Choroid plexus epithelial cell (primary cell): Measurements from ENCODE around the gene GNAQ.
A peak's percentile ranks its signal among the peaks of the same experiment; 100 is the strongest.
"Not testable (repeated sequence)": the region's sequence is repeated elsewhere in the genome, so short reads cannot be mapped to it uniquely, and the experiment has no call there.

Experiments
- DNase-seq: peaks from one replicate; pipeline ENCODE4 v3.0.0-alpha.2; 2010; ENCODE audit warnings: low read depth
- H3K4me3 ChIP-seq: 2 replicates; pipeline ENCODE4 v1.5.1; 2011; ENCODE audit warnings: low read depth, mild to moderate bottlenecking, control low read depth, low read length, moderate library complexity
- TF ChIP-seq, protein P1 (sequence below): conservative IDR thresholded peaks from 2 replicates; pipeline ENCODE4 v1.5.1; 2011; ENCODE audit warnings: low read depth, mild to moderate bottlenecking, control low read depth, inconsistent platforms, low read length, moderate library complexity

GNAQ gene

DNA sequence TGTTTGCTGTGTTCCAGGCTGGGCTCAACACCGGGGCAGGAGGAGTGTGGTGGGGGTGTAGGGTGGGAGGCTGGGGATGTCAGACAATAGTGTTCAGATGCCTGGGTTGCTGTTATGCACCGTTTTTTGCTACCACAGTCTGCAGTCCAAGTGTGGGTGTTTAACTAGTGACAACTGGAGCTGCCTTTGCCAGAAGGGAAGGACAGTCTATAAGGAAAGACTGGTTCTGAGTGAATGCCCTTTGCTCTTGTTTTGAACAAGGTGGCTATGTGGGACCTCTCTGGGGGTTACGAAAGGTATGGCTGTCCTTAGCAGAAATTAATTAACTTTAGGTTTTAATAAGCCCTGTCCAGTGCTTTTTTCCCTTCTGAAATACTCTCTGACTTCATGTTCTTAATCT, 265.0 kb downstream of the GNAQ start:
- TF ChIP-seq, protein P1, sequence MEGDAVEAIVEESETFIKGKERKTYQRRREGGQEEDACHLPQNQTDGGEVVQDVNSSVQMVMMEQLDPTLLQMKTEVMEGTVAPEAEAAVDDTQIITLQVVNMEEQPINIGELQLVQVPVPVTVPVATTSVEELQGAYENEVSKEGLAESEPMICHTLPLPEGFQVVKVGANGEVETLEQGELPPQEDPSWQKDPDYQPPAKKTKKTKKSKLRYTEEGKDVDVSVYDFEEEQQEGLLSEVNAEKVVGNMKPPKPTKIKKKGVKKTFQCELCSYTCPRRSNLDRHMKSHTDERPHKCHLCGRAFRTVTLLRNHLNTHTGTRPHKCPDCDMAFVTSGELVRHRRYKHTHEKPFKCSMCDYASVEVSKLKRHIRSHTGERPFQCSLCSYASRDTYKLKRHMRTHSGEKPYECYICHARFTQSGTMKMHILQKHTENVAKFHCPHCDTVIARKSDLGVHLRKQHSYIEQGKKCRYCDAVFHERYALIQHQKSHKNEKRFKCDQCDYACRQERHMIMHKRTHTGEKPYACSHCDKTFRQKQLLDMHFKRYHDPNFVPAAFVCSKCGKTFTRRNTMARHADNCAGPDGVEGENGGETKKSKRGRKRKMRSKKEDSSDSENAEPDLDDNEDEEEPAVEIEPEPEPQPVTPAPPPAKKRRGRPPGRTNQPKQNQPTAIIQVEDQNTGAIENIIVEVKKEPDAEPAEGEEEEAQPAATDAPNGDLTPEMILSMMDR, result no peak
- H3K4me3 ChIP-seq, result no peak overlapping the region
- DNase-seq, result no peak

DNA sequence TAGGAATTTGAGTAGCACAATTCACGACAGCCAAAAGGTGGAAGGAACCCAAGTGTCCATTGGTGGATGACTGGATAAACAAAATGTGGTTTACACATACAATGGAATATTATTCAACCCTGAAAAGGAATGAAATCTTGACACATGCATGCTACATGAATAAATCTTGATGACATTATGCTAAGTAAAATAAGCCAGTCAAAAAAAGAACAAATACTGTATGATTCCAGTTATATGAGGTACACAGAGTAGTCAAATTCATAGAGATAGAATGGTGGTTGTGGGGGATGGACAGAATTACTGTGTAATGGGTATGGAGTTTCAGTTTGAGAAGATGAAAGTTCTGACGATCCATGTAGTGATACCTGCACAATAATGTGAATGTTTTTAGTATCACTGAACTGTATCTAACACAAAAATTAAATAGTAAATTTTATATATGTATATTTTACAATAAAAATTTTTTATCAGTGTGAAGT, 265.8 kb downstream of the GNAQ start:
- H3K4me3 ChIP-seq, result no peak overlapping the region
- TF ChIP-seq, protein P1, result no peak
- no peak for DNase-seq

DNA sequence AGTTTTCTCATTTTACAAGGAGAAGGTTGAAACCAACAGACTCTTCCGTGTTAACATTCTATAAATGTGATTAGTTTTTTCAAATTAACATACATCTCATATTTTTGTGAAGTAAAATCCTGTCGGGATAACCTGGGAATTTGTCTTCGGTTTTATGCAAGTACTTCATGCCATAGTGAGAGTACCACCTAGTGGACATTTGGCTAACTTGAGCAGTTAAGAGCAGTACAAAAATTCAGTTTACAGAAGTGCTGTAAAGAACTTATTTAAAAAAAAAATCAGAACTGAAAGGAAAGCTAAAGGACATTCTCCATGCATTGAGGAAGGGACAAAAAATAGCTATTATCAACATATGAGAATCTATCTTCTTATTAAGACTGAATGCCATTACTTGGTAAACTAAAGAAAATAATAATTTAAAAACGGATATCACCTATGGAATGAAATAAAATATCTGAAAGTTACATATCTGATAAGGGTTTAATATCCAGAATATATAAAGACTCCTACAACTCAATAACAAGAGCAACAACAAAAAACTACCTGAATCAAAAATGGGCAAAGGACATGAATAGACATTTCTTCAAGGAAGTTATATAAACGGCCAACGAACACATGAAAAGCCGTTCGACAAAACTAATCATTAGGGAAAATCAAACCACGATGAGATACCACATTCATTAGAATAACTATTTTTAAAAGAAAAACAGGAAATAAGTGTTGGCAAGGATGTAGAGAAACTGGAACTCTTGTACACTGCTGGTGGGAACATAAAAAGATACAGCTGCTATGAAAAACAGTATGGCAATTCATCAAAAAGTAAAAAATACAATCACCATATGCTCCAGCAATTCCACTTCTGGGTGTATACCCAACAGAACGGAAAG, 266.5 kb downstream of the GNAQ start:
- H3K4me3 ChIP-seq, result no peak overlapping the region
- peak; percentile 88 for DNase-seq
- TF ChIP-seq, protein P1, result peak; percentile 67

DNA sequence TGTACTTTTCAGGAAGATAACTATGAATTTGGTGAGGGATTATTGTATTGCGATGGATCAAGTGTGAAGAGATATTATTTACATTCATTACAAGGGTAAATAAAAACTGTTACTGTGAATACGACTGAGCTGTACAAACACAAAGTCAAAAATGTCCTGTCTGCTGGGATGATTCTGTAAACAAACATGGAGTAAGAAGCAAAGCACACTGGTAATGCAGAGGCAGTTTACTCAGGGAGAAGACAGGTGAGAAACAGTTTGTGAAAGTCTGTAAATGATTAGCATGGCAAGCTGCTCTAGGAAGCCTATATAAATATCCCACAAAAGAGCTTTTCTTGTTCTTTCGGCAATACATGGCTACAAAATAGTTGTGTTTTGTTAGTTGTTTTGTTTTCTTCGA, 268.0 kb downstream of the GNAQ start:
- TF ChIP-seq, protein P1, result no peak
- DNase-seq, result no peak
- H3K4me3 ChIP-seq, result no peak overlapping the region

DNA sequence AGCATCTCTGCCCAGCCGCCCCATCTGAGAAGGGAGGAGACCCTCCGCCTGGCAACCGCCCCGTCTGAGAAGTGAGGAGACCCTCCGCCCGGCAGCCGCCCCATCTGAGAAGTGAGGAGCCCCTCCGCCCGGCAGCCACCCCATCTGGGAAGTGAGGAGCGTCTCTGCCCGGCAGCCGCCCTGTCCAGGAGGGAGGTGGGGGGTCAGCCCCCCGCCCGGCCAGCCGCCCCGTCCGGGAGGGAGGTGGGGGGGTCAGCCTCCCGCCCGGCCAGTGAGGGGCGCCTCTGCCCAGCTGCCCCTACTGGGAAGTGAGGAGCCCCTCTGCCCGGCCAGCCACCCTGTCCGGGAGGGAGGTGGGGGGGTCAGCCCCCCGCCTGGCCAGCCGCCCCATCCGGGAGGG, 270.7 kb downstream of the GNAQ start:
- not testable (repeated sequence) for H3K4me3 ChIP-seq, DNase-seq

DNA sequence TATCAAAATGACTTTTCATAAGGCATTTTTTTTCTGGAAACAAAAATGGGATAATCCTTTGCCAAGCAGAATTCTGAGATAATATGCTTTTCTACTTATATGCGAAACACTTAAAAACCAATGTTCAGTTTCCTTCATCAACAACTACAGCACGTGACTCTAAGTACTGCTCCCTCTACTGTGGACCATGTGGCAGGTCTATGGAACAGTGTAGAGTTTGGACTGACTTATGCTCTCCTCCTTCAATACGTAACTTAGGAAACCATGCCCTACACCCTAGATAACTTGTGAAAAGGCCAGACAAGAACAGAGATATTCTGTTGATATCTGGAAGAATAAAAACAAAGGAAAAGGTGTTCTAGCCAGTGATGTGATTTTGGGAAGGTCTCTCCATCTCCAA, 272.2 kb downstream of the GNAQ start:
- no peak for DNase-seq
- TF ChIP-seq, protein P1, result peak; percentile 9
- H3K4me3 ChIP-seq, result no peak overlapping the region

DNA sequence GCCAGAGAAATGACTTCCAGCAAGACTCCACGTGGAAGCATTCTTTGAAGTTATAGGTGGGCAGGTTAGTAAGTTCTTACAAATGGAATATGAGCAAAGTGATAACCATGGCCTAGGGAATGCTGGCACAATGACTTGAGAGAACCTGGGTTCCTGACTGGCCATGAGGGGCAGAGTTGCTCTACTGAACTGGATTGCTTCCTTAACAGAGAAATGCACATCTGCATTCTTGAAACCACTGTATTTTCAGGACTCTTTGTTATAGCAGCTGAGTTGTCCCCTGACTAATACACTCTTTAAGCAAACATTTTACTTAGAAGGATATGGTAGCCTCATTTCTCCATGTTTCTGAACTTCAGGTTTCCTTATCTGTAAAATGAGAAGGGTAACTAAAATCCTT, 275.2 kb downstream of the GNAQ start:
- H3K4me3 ChIP-seq, result no peak overlapping the region
- TF ChIP-seq, protein P1, result no peak
- no peak for DNase-seq
